ENCODE data around the gene ATAD2B. TPM values are rescaled to one million over a fixed set of nuclear protein-coding genes. Genes with fewer than 3 reads are reported as not detected.

The ATAD2B gene
- total RNA-seq, 2 donors from 2014 or later, result 16.8 to 20.0 TPM

GRCh38 chr2:23824777-23825212 is 102.1 kb downstream of the ATAD2B start:
- H3K36me3 ChIP-seq (replicated peaks in 1 of 2; ENCODE audit: insufficient read depth in 1 of 2, low read depth in 2 of 2), result peaks cover 1 to 3% of the 10 kb centered on the region in 2 donors
- H3K4me1 ChIP-seq, result no peaks in the 10 kb centered on the region
- intact Hi-C loops (cut with DNase I), result no loop called here
- WGBS, 2 donors, result 22 to 37% methylated on average over 2 of the region's 2 CpGs
- peak in 1 of 4 donors; percentile 21 for DNase-seq
- peak; percentile 50 for ATAC-seq
- TF ChIP-seq CTCF (IDR thresholded peaks at IDR 0.05) (peak; percentile 30 to 72 (median 65)), POLR2A (IDR thresholded peaks at IDR 0.05) (no peak)
- H3K4me3 ChIP-seq, result no peak overlapping the region
- no peaks in the 10 kb centered on the region for H3K27me3 ChIP-seq
- no peak overlapping the region for H3K27ac ChIP-seq
- H3K9me3 ChIP-seq, result no peaks in the 10 kb centered on the region

GRCh38 chr2:23823863-23824262 is 103.1 kb downstream of the ATAD2B start:
- Histone ChIP-seq H3K9me3 (no peaks in the 10 kb centered on the region), H3K4me1 (no peaks in the 10 kb centered on the region), H3K4me3 (no peak overlapping the region), H3K27me3 (no peaks in the 10 kb centered on the region), H3K36me3 (replicated peaks in 1 of 2; ENCODE audit: insufficient read depth in 1 of 2, low read depth in 2 of 2) (peaks cover 1 to 3% of the 10 kb centered on the region in 2 donors), H3K27ac (no peak overlapping the region)
- TF ChIP-seq POLR2A (IDR thresholded peaks at IDR 0.05) (no peak), CTCF (IDR thresholded peaks at IDR 0.05) (no peak)
- intact Hi-C loops (cut with DNase I), result no loop called here
- no peak for DNase-seq
- no peak for ATAC-seq
- whole genome bisulfite sequencing, 2 donors, result 65 to 70% methylated on average over 4 of the region's 4 CpGs

GRCh38 chr2:23814963-23815362 is 112.0 kb downstream of the ATAD2B start:
- WGBS, 2 donors, result 87 to 92% methylated on average over 2 of the region's 2 CpGs
- H3K4me1 ChIP-seq, result no peaks in the 10 kb centered on the region
- TF ChIP-seq CTCF (IDR thresholded peaks at IDR 0.05) (no peak), POLR2A (IDR thresholded peaks at IDR 0.05) (no peak)
- DNase-seq, result no peak
- H3K9me3 ChIP-seq, result no peaks in the 10 kb centered on the region
- H3K36me3 ChIP-seq (replicated peaks in 1 of 2; ENCODE audit: insufficient read depth in 1 of 2, low read depth in 2 of 2), result peaks cover 0 to 1% of the 10 kb centered on the region in 2 donors
- no peaks in the 10 kb centered on the region for H3K27me3 ChIP-seq
- no peak overlapping the region for H3K27ac ChIP-seq
- intact Hi-C loops (cut with DNase I), result no loop called here
- H3K4me3 ChIP-seq, result no peak overlapping the region
- no peak for ATAC-seq

- no peak for TF ChIP-seq CTCF (IDR thresholded peaks at IDR 0.05)
- no peak overlapping the region for H3K27ac ChIP-seq
- no peaks in the 10 kb centered on the region for H3K4me1 ChIP-seq
- ATAC-seq (no peak), DNase-seq (no peak)
- WGBS, 2 donors, result 94% methylated on average over 2 of the region's 2 CpGs
- H3K36me3 ChIP-seq (replicated peaks in 1 of 2; ENCODE audit: insufficient read depth in 1 of 2, low read depth in 2 of 2), result peaks cover 0 to 1% of the 10 kb centered on the region in 2 donors
- H3K27me3 ChIP-seq, result no peaks in the 10 kb centered on the region
- no peaks in the 10 kb centered on the region for H3K9me3 ChIP-seq
- intact Hi-C loops (cut with DNase I), result no loop called here
- no peak overlapping the region for H3K4me3 ChIP-seq
Measured at GRCh38 chr2:23813438-23813837, 113.5 kb downstream of the ATAD2B start.

- no peaks in the 10 kb centered on the region for H3K4me1 ChIP-seq
- H3K27me3 ChIP-seq, result no peaks in the 10 kb centered on the region
- WGBS, 2 donors, result 93 to 95% methylated on average over 1 of the region's 1 CpG
- H3K36me3 ChIP-seq (replicated peaks in 1 of 2; ENCODE audit: insufficient read depth in 1 of 2, low read depth in 2 of 2), result peaks cover 0 to 1% of the 10 kb centered on the region in 2 donors
- intact Hi-C loops (cut with DNase I), result no loop called here
- no peaks in the 10 kb centered on the region for H3K9me3 ChIP-seq
- ATAC-seq (no peak), DNase-seq (no peak)
- TF ChIP-seq POLR2A (IDR thresholded peaks at IDR 0.05), result no peak
- TF ChIP-seq CTCF (IDR thresholded peaks at IDR 0.05), result no peak
- H3K4me3 ChIP-seq, result no peak overlapping the region
- H3K27ac ChIP-seq, result no peak overlapping the region
Measured at GRCh38 chr2:23809150-23809549, 117.8 kb downstream of the ATAD2B start.

Measured in body of pancreas (tissue), 4 donors.